ENCODE data around the gene EPN3. TPM values are rescaled to one million over a fixed set of nuclear protein-coding genes. Genes with fewer than 3 reads are reported as not detected.

EPN3 gene
- total RNA-seq, 1 donor from 2014 or later = not detected

DNA sequence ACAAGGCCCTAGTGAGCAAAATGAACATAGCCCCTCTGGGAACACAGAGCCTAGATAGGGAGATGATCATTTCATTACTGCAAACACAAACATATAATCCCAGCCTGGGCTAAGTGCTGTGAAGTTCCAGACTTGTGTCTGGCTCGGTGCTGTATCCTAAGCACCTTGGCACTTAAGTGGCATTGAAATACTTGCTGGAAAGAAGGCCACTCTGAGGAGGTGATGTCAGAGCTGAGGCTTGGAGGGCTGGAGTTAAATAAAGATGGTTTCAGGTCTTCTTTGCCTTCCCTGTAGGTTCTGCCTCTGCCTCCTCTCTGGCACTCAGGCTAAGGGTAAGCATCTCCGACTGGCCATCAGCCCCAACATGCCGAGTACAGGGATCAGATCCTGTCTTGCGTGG is 25.6 kb downstream of the EPN3 start:
- Histone ChIP-seq H3K9me3 (ENCODE audit: control insufficient read depth in 3 of 3, low read length in 3 of 3) (no peaks in the 10 kb centered on the region), H3K27me3 (ENCODE audit: control insufficient read depth in 3 of 3, insufficient read depth in 3 of 3, low read length in 3 of 3) (peaks cover 42 to 51% (median 44%) of the 10 kb centered on the region in 3 donors), H3K4me1 (ENCODE audit: control insufficient read depth in 3 of 3, insufficient read depth in 3 of 3, low read length in 3 of 3) (peaks cover 27 to 31% (median 30%) of the 10 kb centered on the region in 3 donors), H3K36me3 (ENCODE audit: control insufficient read depth in 3 of 3, insufficient read depth in 3 of 3, low read length in 3 of 3) (peaks cover 2 to 18% (median 15%) of the 10 kb centered on the region in 3 donors), H3K4me3 (ENCODE audit: low read length in 3 of 3) (no peak overlapping the region), H3K9ac (ENCODE audit: low read depth in 1 of 3, low read length in 3 of 3) (no peak overlapping the region), H3K27ac (ENCODE audit: low read depth, low read length) (no peak overlapping the region)

DNA sequence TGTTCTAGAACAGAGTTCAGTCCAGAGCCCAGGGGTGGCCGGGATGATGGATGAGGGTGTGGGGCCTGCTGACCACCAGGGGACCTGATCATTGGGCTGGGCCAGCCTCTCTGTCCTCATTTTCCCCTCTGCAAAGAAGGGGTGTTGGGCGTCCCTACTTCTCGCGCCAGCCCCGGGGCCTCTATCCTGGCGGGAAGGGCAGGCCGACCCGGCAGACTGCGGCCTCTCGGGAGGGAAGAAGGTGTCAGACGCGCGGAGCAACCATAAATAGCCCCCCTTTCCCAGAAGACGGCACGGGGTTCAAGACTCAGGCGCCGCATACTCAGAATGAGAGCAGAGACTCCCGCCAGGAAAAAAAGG is 26.0 kb downstream of the EPN3 start:
- no peaks in the 10 kb centered on the region for H3K9me3 ChIP-seq (ENCODE audit: control insufficient read depth in 3 of 3, low read length in 3 of 3)
- no peak overlapping the region for H3K9ac ChIP-seq (ENCODE audit: low read depth in 1 of 3, low read length in 3 of 3)
- peaks cover 2 to 18% (median 15%) of the 10 kb centered on the region in 3 donors for H3K36me3 ChIP-seq (ENCODE audit: control insufficient read depth in 3 of 3, insufficient read depth in 3 of 3, low read length in 3 of 3)
- no peak overlapping the region for H3K27ac ChIP-seq (ENCODE audit: low read depth, low read length)
- H3K27me3 ChIP-seq (ENCODE audit: control insufficient read depth in 3 of 3, insufficient read depth in 3 of 3, low read length in 3 of 3) = peaks cover 47 to 55% (median 49%) of the 10 kb centered on the region in 3 donors
- no peak overlapping the region for H3K4me3 ChIP-seq (ENCODE audit: low read length in 3 of 3)
- peaks cover 27 to 31% (median 30%) of the 10 kb centered on the region in 3 donors for H3K4me1 ChIP-seq (ENCODE audit: control insufficient read depth in 3 of 3, insufficient read depth in 3 of 3, low read length in 3 of 3)

- H3K4me3 ChIP-seq (ENCODE audit: low read length in 3 of 3) = peak overlapping the region in 2 of 3 donors; percentile 56 to 64
- H3K36me3 ChIP-seq (ENCODE audit: control insufficient read depth in 3 of 3, insufficient read depth in 3 of 3, low read length in 3 of 3) = peaks cover 0 to 18% (median 13%) of the 10 kb centered on the region in 3 donors
- no peaks in the 10 kb centered on the region for H3K9me3 ChIP-seq (ENCODE audit: control insufficient read depth in 3 of 3, low read length in 3 of 3)
- H3K27ac ChIP-seq (ENCODE audit: low read depth, low read length) = no peak overlapping the region
- H3K4me1 ChIP-seq (ENCODE audit: control insufficient read depth in 3 of 3, insufficient read depth in 3 of 3, low read length in 3 of 3) = peaks cover 27 to 31% (median 30%) of the 10 kb centered on the region in 3 donors
- H3K9ac ChIP-seq (ENCODE audit: low read depth in 1 of 3, low read length in 3 of 3) = no peak overlapping the region
- peaks cover 52 to 60% (median 54%) of the 10 kb centered on the region in 3 donors for H3K27me3 ChIP-seq (ENCODE audit: control insufficient read depth in 3 of 3, insufficient read depth in 3 of 3, low read length in 3 of 3)
Measured at GRCh38 chr17:50558941-50559614, 26.5 kb downstream of the EPN3 start.

DNA sequence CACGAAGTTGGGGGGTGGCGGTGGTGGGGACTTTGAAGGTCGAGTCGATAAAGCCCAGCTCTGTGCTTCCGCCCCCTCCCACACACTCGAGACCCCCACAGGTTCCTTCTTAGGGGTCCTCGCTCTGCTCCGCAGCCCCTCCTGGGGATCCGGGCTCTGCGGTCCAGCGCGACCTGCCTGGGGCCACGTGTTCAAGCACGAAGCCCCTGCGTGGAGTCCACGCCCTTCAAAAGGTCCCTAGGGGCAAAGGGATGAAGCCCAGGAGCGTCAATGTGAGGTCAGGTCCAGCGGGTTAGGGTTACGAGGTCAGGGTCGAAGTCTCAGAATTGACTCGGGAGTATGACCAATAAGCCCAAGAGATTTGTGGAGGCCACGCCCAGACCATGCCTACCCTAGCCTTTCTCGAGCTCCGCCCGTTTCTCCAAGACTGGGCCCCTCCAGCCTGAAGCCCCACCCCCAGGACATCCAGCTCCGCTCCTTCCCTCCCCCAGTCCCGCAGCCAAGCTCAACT is 27.2 kb downstream of the EPN3 start:
- Histone ChIP-seq H3K36me3 (ENCODE audit: control insufficient read depth in 3 of 3, insufficient read depth in 3 of 3, low read length in 3 of 3) (peaks cover 0 to 12% (median 7%) of the 10 kb centered on the region in 3 donors), H3K4me1 (ENCODE audit: control insufficient read depth in 3 of 3, insufficient read depth in 3 of 3, low read length in 3 of 3) (peaks cover 27 to 33% (median 31%) of the 10 kb centered on the region in 3 donors), H3K27ac (ENCODE audit: low read depth, low read length) (no peak overlapping the region), H3K9me3 (ENCODE audit: control insufficient read depth in 3 of 3, low read length in 3 of 3) (no peaks in the 10 kb centered on the region), H3K4me3 (ENCODE audit: low read length in 3 of 3) (peak overlapping the region; percentile 56 to 64 (median 63)), H3K27me3 (ENCODE audit: control insufficient read depth in 3 of 3, insufficient read depth in 3 of 3, low read length in 3 of 3) (peaks cover 55 to 66% (median 56%) of the 10 kb centered on the region in 3 donors), H3K9ac (ENCODE audit: low read depth in 1 of 3, low read length in 3 of 3) (peak overlapping the region in 2 of 3 donors; percentile 38 to 40)

- H3K4me1 ChIP-seq (ENCODE audit: control insufficient read depth in 3 of 3, insufficient read depth in 3 of 3, low read length in 3 of 3) = peaks cover 30 to 33% (median 31%) of the 10 kb centered on the region in 3 donors
- peak within 1 kb of the TSS in 2 of 3 donors; percentile 38 to 40 for H3K9ac ChIP-seq (ENCODE audit: low read depth in 1 of 3, low read length in 3 of 3)
- H3K27ac ChIP-seq (ENCODE audit: low read depth, low read length) = no peak within 1 kb of the TSS
- peaks cover 0 to 6% (median 2%) of the 10 kb centered on the region in 3 donors for H3K36me3 ChIP-seq (ENCODE audit: control insufficient read depth in 3 of 3, insufficient read depth in 3 of 3, low read length in 3 of 3)
- peak within 1 kb of the TSS; percentile 56 to 64 (median 63) for H3K4me3 ChIP-seq (ENCODE audit: low read length in 3 of 3)
- no peaks in the 10 kb centered on the region for H3K9me3 ChIP-seq (ENCODE audit: control insufficient read depth in 3 of 3, low read length in 3 of 3)
- peaks cover 55 to 66% (median 58%) of the 10 kb centered on the region in 3 donors for H3K27me3 ChIP-seq (ENCODE audit: control insufficient read depth in 3 of 3, insufficient read depth in 3 of 3, low read length in 3 of 3)
Measured at GRCh38 chr17:50560185-50560824, 27.8 kb downstream of the EPN3 start, which contains the start of gene CACNA1G. Gene CACNA1G, plus strand, starts transcription at chr17:50560715. Its CDS starts 745 bp downstream, at chr17:50561460.

DNA sequence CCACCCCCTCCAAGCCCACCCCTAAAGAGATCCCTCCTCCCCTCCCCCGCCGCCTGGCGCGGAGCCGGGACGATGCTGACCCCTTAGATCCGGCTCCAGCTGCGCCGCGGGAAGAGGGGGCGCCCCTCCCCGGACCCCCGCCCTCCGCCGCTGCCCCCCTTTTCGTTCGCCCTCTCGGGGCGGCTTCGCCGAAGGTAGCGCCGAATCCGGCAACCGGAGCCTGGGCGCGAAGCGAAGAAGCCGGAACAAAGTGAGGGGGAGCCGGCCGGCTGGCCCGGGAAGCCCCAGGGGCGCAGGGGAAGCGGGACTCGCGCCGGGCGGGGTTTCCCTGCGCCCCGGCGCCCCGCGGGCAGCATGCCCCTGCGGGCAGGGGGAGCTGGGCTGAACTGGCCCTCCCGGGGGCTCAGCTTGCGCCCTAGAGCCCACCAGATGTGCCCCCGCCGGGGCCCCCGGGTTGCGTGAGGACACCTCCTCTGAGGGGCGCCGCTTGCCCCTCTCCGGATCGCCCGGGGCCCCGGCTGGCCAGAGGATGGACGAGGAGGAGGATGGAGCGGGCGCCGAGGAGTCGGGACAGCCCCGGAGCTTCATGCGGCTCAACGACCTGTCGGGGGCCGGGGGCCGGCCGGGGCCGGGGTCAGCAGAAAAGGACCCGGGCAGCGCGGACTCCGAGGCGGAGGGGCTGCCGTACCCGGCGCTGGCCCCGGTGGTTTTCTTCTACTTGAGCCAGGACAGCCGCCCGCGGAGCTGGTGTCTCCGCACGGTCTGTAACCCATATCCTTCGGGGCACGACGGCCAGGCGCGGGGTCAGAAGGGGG is 28.6 kb downstream of the EPN3 start:
- Histone ChIP-seq H3K36me3 (ENCODE audit: control insufficient read depth in 3 of 3, insufficient read depth in 3 of 3, low read length in 3 of 3) (no peaks in the 10 kb centered on the region), H3K27ac (ENCODE audit: low read depth, low read length) (no peak overlapping the region), H3K9ac (ENCODE audit: low read depth in 1 of 3, low read length in 3 of 3) (peak overlapping the region in 1 of 3 donors; percentile 16), H3K4me1 (ENCODE audit: control insufficient read depth in 3 of 3, insufficient read depth in 3 of 3, low read length in 3 of 3) (peaks cover 26 to 35% (median 31%) of the 10 kb centered on the region in 3 donors), H3K4me3 (ENCODE audit: low read length in 3 of 3) (no peak overlapping the region), H3K27me3 (ENCODE audit: control insufficient read depth in 3 of 3, insufficient read depth in 3 of 3, low read length in 3 of 3) (peaks cover 59 to 74% (median 64%) of the 10 kb centered on the region in 3 donors), H3K9me3 (ENCODE audit: control insufficient read depth in 3 of 3, low read length in 3 of 3) (no peaks in the 10 kb centered on the region)

DNA sequence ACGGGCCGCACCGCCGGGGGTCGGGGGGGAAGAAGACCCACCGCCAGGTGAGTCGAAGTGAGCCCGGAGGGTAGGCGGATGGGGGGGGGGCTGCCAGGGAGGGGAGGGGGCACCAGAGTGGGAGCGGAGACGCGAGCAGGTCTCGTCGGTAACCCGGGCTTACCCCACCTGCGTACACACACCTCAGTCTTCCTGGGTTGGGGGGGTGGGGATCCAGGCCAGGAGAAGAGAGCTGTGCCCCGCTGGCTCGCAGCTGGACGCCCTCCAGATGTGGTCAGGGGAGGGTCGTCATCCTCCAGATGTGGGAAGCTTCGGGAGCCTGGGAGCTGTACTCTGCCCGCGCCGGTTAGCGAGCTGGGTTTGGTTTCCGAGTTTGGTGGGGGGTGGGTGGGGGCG is 29.2 kb downstream of the EPN3 start:
- H3K27ac ChIP-seq (ENCODE audit: low read depth, low read length) = no peak overlapping the region
- H3K36me3 ChIP-seq (ENCODE audit: control insufficient read depth in 3 of 3, insufficient read depth in 3 of 3, low read length in 3 of 3) = no peaks in the 10 kb centered on the region
- H3K9ac ChIP-seq (ENCODE audit: low read depth in 1 of 3, low read length in 3 of 3) = no peak overlapping the region
- H3K27me3 ChIP-seq (ENCODE audit: control insufficient read depth in 3 of 3, insufficient read depth in 3 of 3, low read length in 3 of 3) = peaks cover 63 to 80% (median 68%) of the 10 kb centered on the region in 3 donors
- H3K4me1 ChIP-seq (ENCODE audit: control insufficient read depth in 3 of 3, insufficient read depth in 3 of 3, low read length in 3 of 3) = peaks cover 20 to 29% (median 26%) of the 10 kb centered on the region in 3 donors
- no peaks in the 10 kb centered on the region for H3K9me3 ChIP-seq (ENCODE audit: control insufficient read depth in 3 of 3, low read length in 3 of 3)
- no peak overlapping the region for H3K4me3 ChIP-seq (ENCODE audit: low read length in 3 of 3)

- no peak overlapping the region for H3K9ac ChIP-seq (ENCODE audit: low read depth in 1 of 3, low read length in 3 of 3)
- H3K27me3 ChIP-seq (ENCODE audit: control insufficient read depth in 3 of 3, insufficient read depth in 3 of 3, low read length in 3 of 3) = peaks cover 57 to 82% (median 68%) of the 10 kb centered on the region in 3 donors
- H3K27ac ChIP-seq (ENCODE audit: low read depth, low read length) = no peak overlapping the region
- no peaks in the 10 kb centered on the region for H3K36me3 ChIP-seq (ENCODE audit: control insufficient read depth in 3 of 3, insufficient read depth in 3 of 3, low read length in 3 of 3)
- no peak overlapping the region for H3K4me3 ChIP-seq (ENCODE audit: low read length in 3 of 3)
- no peaks in the 10 kb centered on the region for H3K9me3 ChIP-seq (ENCODE audit: control insufficient read depth in 3 of 3, low read length in 3 of 3)
- peaks cover 17 to 26% (median 25%) of the 10 kb centered on the region in 3 donors for H3K4me1 ChIP-seq (ENCODE audit: control insufficient read depth in 3 of 3, insufficient read depth in 3 of 3, low read length in 3 of 3)
Measured at GRCh38 chr17:50562242-50563091, 29.9 kb downstream of the EPN3 start.

DNA sequence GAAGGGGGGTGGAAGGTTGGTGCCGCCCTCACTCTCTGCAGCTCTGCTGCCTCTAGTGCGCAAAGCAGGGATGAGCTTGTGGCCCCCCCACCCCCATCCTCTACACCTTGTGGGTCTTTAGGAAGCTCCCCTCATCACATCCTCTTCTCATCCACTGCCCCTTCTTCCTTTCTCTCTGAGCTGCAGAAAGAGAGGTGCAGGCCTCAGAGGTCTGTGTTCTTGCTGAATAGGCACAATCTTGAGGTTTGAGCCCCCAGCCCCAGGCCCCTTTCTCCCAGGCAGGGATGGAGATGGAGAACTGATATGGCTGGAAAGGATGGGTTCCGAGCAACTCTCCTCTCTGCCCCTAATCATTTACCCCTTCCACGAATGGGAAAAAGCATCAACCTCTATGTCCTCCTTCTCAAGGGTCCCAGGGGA is 30.6 kb downstream of the EPN3 start:
- Histone ChIP-seq H3K27me3 (ENCODE audit: control insufficient read depth in 3 of 3, insufficient read depth in 3 of 3, low read length in 3 of 3) (peaks cover 54 to 77% (median 67%) of the 10 kb centered on the region in 3 donors), H3K9me3 (ENCODE audit: control insufficient read depth in 3 of 3, low read length in 3 of 3) (no peaks in the 10 kb centered on the region), H3K4me1 (ENCODE audit: control insufficient read depth in 3 of 3, insufficient read depth in 3 of 3, low read length in 3 of 3) (peaks cover 17 to 26% (median 25%) of the 10 kb centered on the region in 3 donors), H3K9ac (ENCODE audit: low read depth in 1 of 3, low read length in 3 of 3) (no peak overlapping the region), H3K36me3 (ENCODE audit: control insufficient read depth in 3 of 3, insufficient read depth in 3 of 3, low read length in 3 of 3) (no peaks in the 10 kb centered on the region), H3K4me3 (ENCODE audit: low read length in 3 of 3) (no peak overlapping the region), H3K27ac (ENCODE audit: low read depth, low read length) (no peak overlapping the region)
